ENCODE data around the gene TRMT112.

DNA sequence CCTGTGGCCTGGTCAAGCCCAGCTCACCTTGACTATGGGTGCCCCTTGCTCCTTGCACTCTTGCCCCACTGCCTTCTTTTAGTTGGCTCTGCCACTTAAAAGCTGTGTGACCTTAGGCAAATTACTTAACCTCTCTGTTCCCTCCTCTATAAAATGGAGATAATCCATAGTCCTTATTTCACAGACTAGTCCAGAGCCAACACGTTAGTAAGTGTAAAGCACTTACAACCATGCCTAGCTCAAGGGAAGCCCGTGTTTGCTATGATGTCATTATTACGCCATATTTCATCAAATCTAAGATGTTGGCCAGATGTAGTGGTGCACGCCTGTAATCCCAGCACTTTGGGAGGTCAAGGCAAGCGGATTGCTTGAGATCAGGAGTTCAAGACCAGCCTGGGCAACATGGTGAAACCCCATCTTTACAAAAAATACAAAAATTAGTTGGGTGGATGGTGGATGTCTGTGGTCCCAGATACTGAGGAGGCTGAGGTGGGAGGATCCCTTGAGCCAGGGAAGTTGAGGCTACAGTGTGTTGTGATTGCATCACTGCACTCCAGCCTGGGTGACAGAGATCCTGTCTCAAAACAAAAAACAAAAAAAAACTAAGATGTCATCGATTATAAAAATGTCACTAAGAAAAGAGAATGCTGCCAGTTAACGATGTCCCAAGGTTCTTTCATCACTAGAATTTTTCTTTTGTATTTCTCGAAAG is 20.3 kb upstream of the TRMT112 start:
- TF ChIP-seq, protein P1, sequence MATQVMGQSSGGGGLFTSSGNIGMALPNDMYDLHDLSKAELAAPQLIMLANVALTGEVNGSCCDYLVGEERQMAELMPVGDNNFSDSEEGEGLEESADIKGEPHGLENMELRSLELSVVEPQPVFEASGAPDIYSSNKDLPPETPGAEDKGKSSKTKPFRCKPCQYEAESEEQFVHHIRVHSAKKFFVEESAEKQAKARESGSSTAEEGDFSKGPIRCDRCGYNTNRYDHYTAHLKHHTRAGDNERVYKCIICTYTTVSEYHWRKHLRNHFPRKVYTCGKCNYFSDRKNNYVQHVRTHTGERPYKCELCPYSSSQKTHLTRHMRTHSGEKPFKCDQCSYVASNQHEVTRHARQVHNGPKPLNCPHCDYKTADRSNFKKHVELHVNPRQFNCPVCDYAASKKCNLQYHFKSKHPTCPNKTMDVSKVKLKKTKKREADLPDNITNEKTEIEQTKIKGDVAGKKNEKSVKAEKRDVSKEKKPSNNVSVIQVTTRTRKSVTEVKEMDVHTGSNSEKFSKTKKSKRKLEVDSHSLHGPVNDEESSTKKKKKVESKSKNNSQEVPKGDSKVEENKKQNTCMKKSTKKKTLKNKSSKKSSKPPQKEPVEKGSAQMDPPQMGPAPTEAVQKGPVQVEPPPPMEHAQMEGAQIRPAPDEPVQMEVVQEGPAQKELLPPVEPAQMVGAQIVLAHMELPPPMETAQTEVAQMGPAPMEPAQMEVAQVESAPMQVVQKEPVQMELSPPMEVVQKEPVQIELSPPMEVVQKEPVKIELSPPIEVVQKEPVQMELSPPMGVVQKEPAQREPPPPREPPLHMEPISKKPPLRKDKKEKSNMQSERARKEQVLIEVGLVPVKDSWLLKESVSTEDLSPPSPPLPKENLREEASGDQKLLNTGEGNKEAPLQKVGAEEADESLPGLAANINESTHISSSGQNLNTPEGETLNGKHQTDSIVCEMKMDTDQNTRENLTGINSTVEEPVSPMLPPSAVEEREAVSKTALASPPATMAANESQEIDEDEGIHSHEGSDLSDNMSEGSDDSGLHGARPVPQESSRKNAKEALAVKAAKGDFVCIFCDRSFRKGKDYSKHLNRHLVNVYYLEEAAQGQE (IDR thresholded peaks at IDR 0.05; ENCODE audit: borderline replicate concordance), result no peak
- TF ChIP-seq, protein P2, sequence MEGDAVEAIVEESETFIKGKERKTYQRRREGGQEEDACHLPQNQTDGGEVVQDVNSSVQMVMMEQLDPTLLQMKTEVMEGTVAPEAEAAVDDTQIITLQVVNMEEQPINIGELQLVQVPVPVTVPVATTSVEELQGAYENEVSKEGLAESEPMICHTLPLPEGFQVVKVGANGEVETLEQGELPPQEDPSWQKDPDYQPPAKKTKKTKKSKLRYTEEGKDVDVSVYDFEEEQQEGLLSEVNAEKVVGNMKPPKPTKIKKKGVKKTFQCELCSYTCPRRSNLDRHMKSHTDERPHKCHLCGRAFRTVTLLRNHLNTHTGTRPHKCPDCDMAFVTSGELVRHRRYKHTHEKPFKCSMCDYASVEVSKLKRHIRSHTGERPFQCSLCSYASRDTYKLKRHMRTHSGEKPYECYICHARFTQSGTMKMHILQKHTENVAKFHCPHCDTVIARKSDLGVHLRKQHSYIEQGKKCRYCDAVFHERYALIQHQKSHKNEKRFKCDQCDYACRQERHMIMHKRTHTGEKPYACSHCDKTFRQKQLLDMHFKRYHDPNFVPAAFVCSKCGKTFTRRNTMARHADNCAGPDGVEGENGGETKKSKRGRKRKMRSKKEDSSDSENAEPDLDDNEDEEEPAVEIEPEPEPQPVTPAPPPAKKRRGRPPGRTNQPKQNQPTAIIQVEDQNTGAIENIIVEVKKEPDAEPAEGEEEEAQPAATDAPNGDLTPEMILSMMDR (IDR thresholded peaks at IDR 0.05; ENCODE audit: poor library complexity, severe bottlenecking), result no peak
- TF ChIP-seq POLR2AphosphoS5 (IDR thresholded peaks at IDR 0.05) (no peak), EZH2 (IDR thresholded peaks at IDR 0.05; ENCODE audit: borderline replicate concordance, insufficient read depth, low read length, poor library complexity, severe bottlenecking) (no peak), TAF1 (IDR thresholded peaks at IDR 0.05; ENCODE audit: low read depth) (no peak), SMC3 (conservative IDR thresholded peaks at IDR 0.05; ENCODE audit: poor library complexity) (no peak)
